Panc1 (cell line): ENCODE data around the gene SLC34A1. TPM values are rescaled to one million over a fixed set of nuclear protein-coding genes. Genes with fewer than 3 reads are reported as not detected.

ENCODE experiments used
- ATAC-seq: fragments of 200-7000 bp; cut with Tn5 transposase; 2 replicates; pipeline ENCODE4 v1.9.1; 2020; ENCODE audit warnings: mild to moderate bottlenecking, moderate library complexity
- BruUV-seq: library from RNA; stranded (reverse); fragments of 400-500 nt; replicated peaks from 2 replicates; lab custom pipeline; 2021; lab: Mats Ljungman, UMichigan
- CTCF ChIA-PET: fragments of 300-600 bp; sonication (Branson Sonifier 250); formaldehyde crosslinking; loops from one replicate; lab custom pipeline; 2022; ENCODE audit warnings: antibody characterized with exemption; lab: Charles Lee
- POLR2A ChIA-PET: fragments of 300-600 bp; sonication (Branson Sonifier 250); formaldehyde crosslinking; loops from one replicate; lab custom pipeline; 2022; ENCODE audit warnings: antibody characterized with exemption; lab: Charles Lee
- DNase-seq: peaks from one replicate; pipeline ENCODE4 v3.0.0-alpha.2; 2010; ENCODE audit warnings: low read depth, low spot score
- H3K27ac ChIP-seq: 2 replicates; pipeline ENCODE4 v1.5.1; 2011; ENCODE audit warnings: mild to moderate bottlenecking, low read length, inconsistent platforms
- H3K27me3 ChIP-seq: fragments of 200-500 bp; sonication (Bioruptor generic); 2 replicates; pipeline ENCODE4 v1.6.0; 2014; ENCODE audit warnings: low read length, inconsistent platforms; ENCODE audit not compliant: control insufficient read depth, insufficient read depth
- H3K36me3 ChIP-seq: fragments of 200-500 bp; sonication (Bioruptor generic); 2 replicates; pipeline ENCODE4 v1.5.1; 2014; ENCODE audit warnings: inconsistent platforms, mild to moderate bottlenecking, low read length, moderate library complexity; ENCODE audit not compliant: control insufficient read depth, insufficient read depth
- H3K4me1 ChIP-seq: 2 replicates; pipeline ENCODE4 v1.5.1; 2011; ENCODE audit warnings: inconsistent platforms, mild to moderate bottlenecking, low read length, moderate library complexity; ENCODE audit not compliant: control insufficient read depth, insufficient read depth
- H3K4me3 ChIP-seq, 2 experiments: 2 replicates each; pipeline ENCODE4 v1.5.1; 2011 to 2012; ENCODE audit warnings: low read depth in 2 of 2, low read length in 2 of 2, mild to moderate bottlenecking in 2 of 2, inconsistent platforms in 1 of 2, moderate library complexity in 1 of 2
- H3K9me3 ChIP-seq: fragments of 200-500 bp; sonication (Bioruptor generic); 2 replicates; pipeline ENCODE4 v1.5.1; 2014; ENCODE audit warnings: low read depth, mild to moderate bottlenecking, inconsistent platforms, low read length, moderate library complexity; ENCODE audit not compliant: control insufficient read depth, insufficient read depth
- CTCF ChIP-seq: fragments of 450-650 bp; IDR thresholded peaks from 2 replicates; pipeline ENCODE4 v1.5.1; 2017; ENCODE audit warnings: mild to moderate bottlenecking
- POLR2AphosphoS5 ChIP-seq: IDR thresholded peaks from 2 replicates; pipeline ENCODE4 v1.6.1; 2012; ENCODE audit warnings: mild to moderate bottlenecking, low read depth, low read length, moderate library complexity
- REST ChIP-seq, 2 experiments: IDR thresholded peaks; 2 replicates each; pipeline ENCODE4 v1.6.1; 2011 to 2012; ENCODE audit warnings: low read depth in 2 of 2, control low read depth in 1 of 2, low read length in 1 of 2, mild to moderate bottlenecking in 1 of 2, moderate library complexity in 1 of 2; ENCODE audit not compliant: insufficient read depth in 1 of 2
- SIN3A ChIP-seq: IDR thresholded peaks from 2 replicates; pipeline ENCODE4 v1.6.1; 2012; ENCODE audit warnings: low read depth, mild to moderate bottlenecking, low read length, moderate library complexity, borderline replicate concordance; ENCODE audit not compliant: insufficient read depth
- TCF7L2 ChIP-seq: IDR thresholded peaks from 2 replicates; pipeline ENCODE4 v1.6.1; 2011; ENCODE audit warnings: mild to moderate bottlenecking, low read depth, low read length, inconsistent platforms
- in situ Hi-C: cut with HindIII; loops from 2 replicates; pipeline ENCODE4 v1.10.0; 2016; ENCODE audit warnings: low sequenced_read_pairs, low pct_unique_long_range_greater_than_20kb
- intact Hi-C: fragments of 100-400 bp; cut with micrococcal nuclease; formaldehyde crosslinking; loops from one replicate; pipeline ENCODE4 v1.10.0; 2022; ENCODE audit not compliant: unreplicated experiment
- total RNA-seq: library from RNA; stranded (reverse); gene quantifications from one replicate; pipeline ENCODE4 v1.2.1, GENCODE V29; 2021; ENCODE audit not compliant: unreplicated experiment

Gene SLC34A1
- total RNA-seq, 1 experiment from 2014 or later = not detected

- in situ Hi-C loops = no loop called here
- no TSS peak for BruUV-seq
These were observed 11.8 kb downstream of the SLC34A1 start for GRCh38 chr5:177396078-177396477.

GRCh38 chr5:177396807-177397206 lies 12.6 kb downstream of the SLC34A1 start:
- BruUV-seq = no TSS peak
- Histone ChIP-seq H3K4me3 (no peak overlapping the region), H3K36me3 (no peaks in the 10 kb centered on the region), H3K4me1 (no peaks in the 10 kb centered on the region), H3K9me3 (no peaks in the 10 kb centered on the region), H3K27ac (no peak overlapping the region), H3K27me3 (no peaks in the 10 kb centered on the region)
- no peak for TF ChIP-seq TCF7L2
- TF ChIP-seq SIN3A = no peak
- no peak for TF ChIP-seq REST (IDR thresholded peaks at IDR 0.05; ENCODE audit: insufficient read depth in 1 of 2, low read depth in 2 of 2, low read length in 1 of 2)
- ChIA-PET CTCF (no interaction called here), POLR2A (no interaction called here)
- intact Hi-C loops (no loop called here), in situ Hi-C loops (no loop called here)
- ATAC-seq (no peak), DNase-seq (no peak)

More at GRCh38 chr5:177396078-177396477, 11.8 kb downstream of the SLC34A1 start:
- DNase-seq = no peak
- Histone ChIP-seq H3K9me3 (no peaks in the 10 kb centered on the region), H3K4me3 (no peak overlapping the region), H3K27me3 (no peaks in the 10 kb centered on the region), H3K36me3 (no peaks in the 10 kb centered on the region), H3K27ac (no peak overlapping the region), H3K4me1 (no peaks in the 10 kb centered on the region)
- intact Hi-C loops = no loop called here
- ATAC-seq = no peak
- ChIA-PET CTCF (no interaction called here), POLR2A (no interaction called here)
- TF ChIP-seq SIN3A = no peak
- TF ChIP-seq CTCF = no peak
- no peak for TF ChIP-seq REST (IDR thresholded peaks at IDR 0.05; ENCODE audit: insufficient read depth in 1 of 2, low read depth in 2 of 2, low read length in 1 of 2)
- no peak for TF ChIP-seq POLR2AphosphoS5
- TF ChIP-seq TCF7L2 = no peak
